HUES48 (cell line): ENCODE measurements around the gene PRKG1.
"Not testable (repeated sequence)": the region's sequence is repeated elsewhere in the genome, so short reads cannot be mapped to it uniquely, and the experiment has no call there.

Experiments
- H3K27ac ChIP-seq: one replicate; pipeline ENCODE4 v1.7.0; 2013; ENCODE audit warnings: low read depth, low read length, inconsistent platforms
- H3K27me3 ChIP-seq: 2 replicates; pipeline ENCODE4 v1.6.1; 2013; ENCODE audit warnings: mild to moderate bottlenecking, low read length; ENCODE audit not compliant: control insufficient read depth, insufficient read depth
- H3K36me3 ChIP-seq: 2 replicates; pipeline ENCODE4 v1.6.1; 2013; ENCODE audit warnings: low read length; ENCODE audit not compliant: control insufficient read depth, insufficient read depth
- H3K4me1 ChIP-seq: 2 replicates; pipeline ENCODE4 v1.6.1; 2013; ENCODE audit warnings: mild to moderate bottlenecking, low read length; ENCODE audit not compliant: control insufficient read depth, insufficient read depth
- H3K4me3 ChIP-seq: 2 replicates; pipeline ENCODE4 v1.5.1; 2013; ENCODE audit warnings: mild to moderate bottlenecking, low read depth, low read length
- H3K9ac ChIP-seq: 2 replicates; pipeline ENCODE4 v1.6.1; 2013; ENCODE audit warnings: mild to moderate bottlenecking, low read depth, low read length, moderate library complexity
- H3K9me3 ChIP-seq: 2 replicates; pipeline ENCODE4 v1.6.1; 2013; ENCODE audit warnings: low read length; ENCODE audit not compliant: control insufficient read depth, insufficient read depth

PRKG1 gene

DNA sequence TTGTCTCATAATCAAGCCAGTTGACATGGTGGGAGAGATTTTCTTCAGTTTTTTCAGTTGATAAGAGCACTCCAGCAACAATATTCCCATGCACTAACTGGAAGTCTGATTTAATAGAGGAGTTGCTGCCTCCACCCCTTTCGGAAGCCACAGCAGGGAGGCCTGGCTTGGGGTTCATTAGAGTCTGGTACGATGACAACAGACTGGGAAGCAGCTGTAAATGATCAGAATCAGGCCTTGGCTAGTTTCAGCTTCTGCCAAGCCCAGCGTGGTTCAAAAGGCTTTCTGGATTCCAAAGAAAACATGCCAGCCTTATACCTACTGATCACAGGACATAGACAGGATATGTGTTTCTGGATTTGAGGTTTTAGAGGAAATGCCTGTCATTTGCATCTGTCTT lies 351.1 kb downstream of the PRKG1 start:
- Histone ChIP-seq H3K27me3 (no peaks in the 10 kb centered on the region), H3K4me1 (peaks cover 3% of the 10 kb centered on the region; the same call in 1 of the 2 replicates), H3K4me3 (no peak overlapping the region), H3K27ac (no peak overlapping the region), H3K9ac (no peak overlapping the region), H3K36me3 (no peaks in the 10 kb centered on the region), H3K9me3 (no peaks in the 10 kb centered on the region)

DNA sequence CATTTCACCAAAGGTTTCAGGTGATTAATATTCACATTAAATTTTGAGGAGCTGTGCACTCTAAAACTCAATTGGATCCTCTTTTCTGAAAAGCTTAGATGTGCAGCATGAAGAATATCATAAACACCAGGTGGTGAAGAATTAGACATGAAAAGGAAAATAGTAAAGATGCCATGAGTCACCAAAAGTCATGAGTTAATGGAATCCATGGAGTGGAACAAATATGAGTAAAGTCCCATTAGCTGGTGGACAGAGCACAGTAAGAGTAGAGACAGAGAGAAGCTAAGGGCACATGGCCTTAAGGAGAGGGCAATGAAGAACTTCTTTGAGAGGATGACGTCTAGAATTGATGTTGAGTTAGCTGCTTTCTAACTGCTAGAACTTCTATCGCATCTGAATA lies 353.5 kb downstream of the PRKG1 start:
- no peaks in the 10 kb centered on the region for H3K4me1 ChIP-seq
- no peak overlapping the region for H3K9ac ChIP-seq
- no peaks in the 10 kb centered on the region for H3K27me3 ChIP-seq
- no peaks in the 10 kb centered on the region for H3K36me3 ChIP-seq
- H3K4me3 ChIP-seq: no peak overlapping the region
- no peaks in the 10 kb centered on the region for H3K9me3 ChIP-seq
- no peak overlapping the region for H3K27ac ChIP-seq

DNA sequence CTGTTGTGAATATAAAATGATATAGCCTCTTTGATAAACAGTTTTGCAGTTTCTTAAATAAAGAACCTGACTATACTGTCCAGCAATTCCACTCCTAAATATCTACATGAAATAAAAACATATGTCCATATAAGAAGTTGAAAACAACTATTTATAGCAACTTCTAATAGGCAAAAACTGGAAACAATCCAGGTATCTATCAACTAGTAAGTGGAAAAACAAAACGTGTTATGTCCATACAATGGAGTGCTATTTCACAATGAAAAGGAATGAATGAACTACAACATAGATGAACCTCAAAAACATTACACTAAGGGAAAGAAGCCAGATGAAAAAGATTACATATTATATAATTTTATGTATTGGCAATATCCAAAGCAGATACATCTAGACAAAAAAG lies 356.2 kb downstream of the PRKG1 start:
- H3K27me3 ChIP-seq: no peaks in the 10 kb centered on the region
- no peak overlapping the region for H3K9ac ChIP-seq
- H3K27ac ChIP-seq: no peak overlapping the region
- H3K9me3 ChIP-seq: no peaks in the 10 kb centered on the region
- H3K36me3 ChIP-seq: no peaks in the 10 kb centered on the region
- H3K4me3 ChIP-seq: no peak overlapping the region
- H3K4me1 ChIP-seq: no peaks in the 10 kb centered on the region

DNA sequence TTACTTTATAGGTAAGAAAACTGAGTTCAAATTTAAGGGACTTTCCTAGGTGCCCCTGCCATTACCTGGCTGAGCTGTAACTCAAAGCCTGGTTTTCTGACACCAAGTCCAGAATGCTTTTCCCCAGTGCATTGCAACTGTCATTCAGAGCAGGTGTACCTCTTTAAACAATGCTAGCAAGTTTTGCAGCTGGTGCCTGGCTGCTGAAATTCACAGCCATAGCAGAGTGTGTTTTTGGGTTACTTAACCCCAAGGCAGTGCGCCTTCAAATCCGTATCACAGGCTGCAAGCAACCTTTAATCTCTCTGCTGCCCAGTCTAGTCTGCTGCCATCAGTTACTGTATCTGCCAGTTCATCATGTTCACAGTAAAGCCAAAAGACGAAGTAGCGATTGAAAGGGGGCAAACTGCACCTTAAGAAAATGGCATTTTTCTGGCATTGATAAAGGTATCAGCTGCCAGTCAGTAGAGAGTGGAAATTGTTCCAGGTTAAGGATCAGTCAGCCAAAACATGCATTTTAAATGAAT lies 359.7 kb downstream of the PRKG1 start:
- no peak overlapping the region for H3K9ac ChIP-seq
- no peak overlapping the region for H3K27ac ChIP-seq
- H3K9me3 ChIP-seq: no peaks in the 10 kb centered on the region
- H3K4me1 ChIP-seq: no peaks in the 10 kb centered on the region
- H3K4me3 ChIP-seq: no peak overlapping the region
- no peaks in the 10 kb centered on the region for H3K27me3 ChIP-seq
- no peaks in the 10 kb centered on the region for H3K36me3 ChIP-seq

DNA sequence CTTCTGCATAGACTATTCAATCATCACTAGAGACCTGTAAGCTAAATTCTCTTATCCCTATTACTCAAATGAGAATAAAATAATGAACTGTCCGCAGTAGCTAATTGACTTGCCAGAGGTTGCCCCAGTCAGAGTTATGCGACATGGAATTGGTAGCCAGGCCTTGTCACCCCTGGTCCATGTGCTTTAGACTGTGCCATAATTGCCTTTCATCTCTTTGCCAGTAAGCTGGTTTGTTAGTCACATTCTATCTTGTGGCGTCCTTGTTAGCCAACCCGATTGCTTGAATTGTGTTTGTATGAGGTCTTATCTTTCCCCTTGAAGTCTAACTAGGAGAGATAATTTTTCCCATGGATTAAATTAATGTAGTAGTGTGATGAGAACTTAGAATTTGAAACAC lies 362.5 kb downstream of the PRKG1 start:
- Histone ChIP-seq H3K4me3 (no peak overlapping the region), H3K9ac (no peak overlapping the region)

DNA sequence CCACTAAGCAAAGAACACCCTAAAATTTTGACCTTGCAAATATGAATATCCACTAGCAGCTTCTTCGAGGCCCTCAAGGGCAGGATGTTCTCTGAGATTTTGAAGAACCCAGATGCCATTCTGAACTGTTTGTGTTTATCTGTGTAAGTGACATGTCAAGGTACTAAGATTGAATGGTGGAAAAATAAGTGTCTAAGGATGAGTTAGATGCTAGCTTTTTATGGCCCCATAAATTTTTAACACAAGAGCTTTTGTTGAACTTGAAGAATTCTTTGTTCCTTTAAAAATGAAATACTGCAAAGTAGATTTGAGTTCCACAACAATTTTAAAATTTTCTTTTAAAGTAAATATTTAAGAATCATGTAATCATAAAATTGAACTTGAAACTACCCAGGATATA lies 365.4 kb downstream of the PRKG1 start:
- Histone ChIP-seq H3K27me3 (no peaks in the 10 kb centered on the region), H3K27ac (no peak overlapping the region), H3K36me3 (no peaks in the 10 kb centered on the region), H3K9me3 (no peaks in the 10 kb centered on the region), H3K4me1 (no peaks in the 10 kb centered on the region), H3K9ac (no peak overlapping the region), H3K4me3 (no peak overlapping the region)

More for the DNA sequence above, 362.5 kb downstream of the PRKG1 start:
- no peaks in the 10 kb centered on the region for H3K4me1 ChIP-seq
- no peaks in the 10 kb centered on the region for H3K36me3 ChIP-seq
- no peak overlapping the region for H3K27ac ChIP-seq
- H3K27me3 ChIP-seq: no peaks in the 10 kb centered on the region
- no peaks in the 10 kb centered on the region for H3K9me3 ChIP-seq

DNA sequence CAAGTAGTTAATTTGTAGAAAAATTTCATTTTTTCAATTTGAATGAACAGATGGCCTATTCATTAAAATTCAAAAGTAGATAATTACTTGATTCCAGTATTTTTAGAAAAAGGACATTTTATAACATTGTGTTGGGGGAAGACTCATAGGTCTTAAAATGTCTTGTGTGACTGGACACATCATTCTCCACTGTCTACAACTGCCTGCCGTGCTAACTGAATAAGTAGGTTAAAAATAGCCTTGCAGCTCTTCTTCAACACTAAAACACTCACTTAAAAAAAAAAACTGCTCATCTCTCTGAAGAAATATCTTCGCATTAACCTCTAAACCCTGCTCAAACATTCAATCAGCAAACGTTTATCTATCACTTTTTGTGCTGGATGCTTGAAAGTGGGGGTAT lies 371.3 kb downstream of the PRKG1 start:
- H3K9me3 ChIP-seq: no peaks in the 10 kb centered on the region
- no peaks in the 10 kb centered on the region for H3K36me3 ChIP-seq
- H3K27me3 ChIP-seq: no peaks in the 10 kb centered on the region
- H3K9ac ChIP-seq: no peak overlapping the region
- no peaks in the 10 kb centered on the region for H3K4me1 ChIP-seq
- H3K4me3 ChIP-seq: no peak overlapping the region
- H3K27ac ChIP-seq: no peak overlapping the region

DNA sequence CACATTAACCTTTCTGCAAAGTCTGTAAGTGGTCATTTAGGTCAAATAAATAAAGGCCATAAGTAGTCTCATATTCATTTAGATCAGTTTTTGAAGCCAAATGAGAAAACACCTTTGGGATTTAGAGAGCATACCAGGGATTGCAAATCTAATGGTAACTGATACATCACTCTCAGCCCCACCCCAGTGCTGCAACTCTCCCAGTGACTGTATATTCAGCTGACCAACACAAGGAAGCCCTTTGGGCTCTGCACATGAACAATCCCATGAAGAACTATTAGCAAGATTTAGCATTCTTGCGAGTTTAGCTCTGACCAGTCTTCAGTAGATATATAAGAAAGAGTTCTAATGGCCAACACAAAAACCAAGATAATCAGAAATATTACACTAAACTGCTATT lies 372.8 kb downstream of the PRKG1 start:
- Histone ChIP-seq H3K27me3 (no peaks in the 10 kb centered on the region), H3K36me3 (no peaks in the 10 kb centered on the region), H3K4me3 (no peak overlapping the region), H3K27ac (no peak overlapping the region), H3K4me1 (no peaks in the 10 kb centered on the region), H3K9ac (no peak overlapping the region), H3K9me3 (no peaks in the 10 kb centered on the region)

DNA sequence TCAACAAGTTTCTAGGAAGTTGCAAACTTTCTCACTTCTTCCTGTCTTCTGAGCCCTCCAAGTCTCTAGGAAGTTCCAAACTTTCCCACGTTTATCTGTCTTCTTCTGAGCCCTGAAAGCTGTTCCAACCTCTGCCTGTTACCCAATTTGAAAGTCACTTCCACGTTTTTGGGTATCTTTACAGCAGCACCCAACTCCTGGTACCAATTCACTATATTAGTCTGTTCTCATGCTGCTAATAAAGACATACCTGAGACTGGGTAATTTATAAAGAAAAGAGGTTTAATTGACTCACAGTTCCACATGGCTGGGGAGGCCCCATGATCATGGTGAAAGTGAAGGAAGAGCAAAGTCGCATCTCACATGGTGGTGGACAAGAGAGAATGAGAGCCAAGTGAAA lies 381.5 kb downstream of the PRKG1 start:
- H3K27ac ChIP-seq, H3K4me3 ChIP-seq, H3K9ac ChIP-seq, H3K4me1 ChIP-seq, H3K27me3 ChIP-seq, H3K36me3 ChIP-seq: not testable (repeated sequence)
- H3K9me3 ChIP-seq: peaks cover 11% of the 10 kb centered on the region; the same call in 1 of the 2 replicates

DNA sequence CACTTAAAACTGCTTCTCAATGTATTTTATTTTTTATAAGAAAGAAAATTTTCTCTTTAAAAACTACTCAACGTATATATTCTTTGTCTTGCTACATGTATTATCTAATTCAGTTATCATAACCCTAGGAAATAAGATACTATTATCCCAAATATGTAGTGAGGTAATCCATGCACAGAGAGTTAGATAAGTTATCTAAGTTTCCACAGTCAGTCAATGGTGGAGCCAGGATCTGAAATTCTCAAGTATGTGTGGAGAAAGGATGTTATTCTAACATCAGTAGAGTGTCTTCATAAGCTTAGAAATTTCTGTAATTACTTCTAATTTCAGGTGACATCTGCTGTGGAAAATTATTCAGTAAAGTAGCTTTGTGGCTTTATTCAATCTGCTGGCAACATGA lies 385.2 kb downstream of the PRKG1 start:
- no peaks in the 10 kb centered on the region for H3K4me1 ChIP-seq
- H3K36me3 ChIP-seq: no peaks in the 10 kb centered on the region
- H3K9me3 ChIP-seq: peaks cover 11% of the 10 kb centered on the region; the same call in 1 of the 2 replicates
- no peaks in the 10 kb centered on the region for H3K27me3 ChIP-seq
- no peak overlapping the region for H3K4me3 ChIP-seq
- no peak overlapping the region for H3K9ac ChIP-seq
- H3K27ac ChIP-seq: no peak overlapping the region

DNA sequence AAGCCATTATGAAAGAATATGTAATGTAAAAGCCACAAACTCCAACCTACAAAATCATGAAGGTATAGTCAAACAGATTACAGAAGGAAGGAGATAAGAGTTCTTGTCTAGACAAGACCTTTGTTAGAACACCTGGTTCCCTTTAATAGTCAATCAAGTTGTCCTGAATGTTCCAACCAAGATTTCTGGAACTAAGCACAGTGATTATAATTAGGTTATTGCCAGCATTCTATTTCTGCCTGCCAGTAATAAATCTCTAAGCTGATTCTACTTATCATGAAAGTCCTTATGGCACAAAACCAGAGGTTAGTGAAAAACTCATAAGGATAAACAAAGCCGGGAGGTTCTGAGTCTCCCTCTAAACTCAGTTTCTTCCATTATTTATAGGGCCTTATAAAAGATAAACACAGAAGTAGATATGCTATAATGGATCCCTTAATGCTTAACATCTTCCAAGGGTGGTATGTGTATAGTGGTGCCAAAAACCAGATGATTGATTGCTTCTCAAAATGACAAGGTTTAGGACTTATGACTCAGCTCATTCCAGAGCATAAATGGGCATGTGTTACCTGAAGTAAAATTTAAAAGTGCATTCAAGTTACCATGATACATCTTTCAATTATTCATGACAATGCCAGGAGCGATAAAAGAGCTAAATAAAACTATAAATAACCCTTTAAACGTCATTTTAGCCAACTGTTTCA lies 387.9 kb downstream of the PRKG1 start:
- Histone ChIP-seq H3K4me3 (no peak overlapping the region), H3K27ac (no peak overlapping the region), H3K36me3 (no peaks in the 10 kb centered on the region), H3K9me3 (no peaks in the 10 kb centered on the region), H3K4me1 (no peaks in the 10 kb centered on the region), H3K27me3 (no peaks in the 10 kb centered on the region), H3K9ac (no peak overlapping the region)
